OCI-LY3 (cell line): ENCODE measurements around the gene PANX2.

ENCODE experiments used
- H2AFZ ChIP-seq: fragments of 200-600, 300-600 bp; shearing (Covaris generic); 2 replicates; pipeline ENCODE4 v1.6.0; 2014; ENCODE audit warnings: antibody characterized with exemption, low read depth, low read length
- H3K27ac ChIP-seq: fragments of 200-600, 300-600 bp; sonication (generic); 2 replicates; pipeline ENCODE4 v1.5.1; 2014; ENCODE audit warnings: mild to moderate bottlenecking, low read length, moderate library complexity, mixed read lengths
- H3K27me3 ChIP-seq: fragments of 200-600, 300-600 bp; sonication (generic); 2 replicates; pipeline ENCODE4 v1.6.1; 2014; ENCODE audit warnings: low read depth, low read length, mixed read lengths
- H3K36me3 ChIP-seq: fragments of 200-600, 300-600 bp; sonication (generic); replicated peaks from 2 replicates; pipeline ENCODE3; 2014; ENCODE audit warnings: low read depth, low read length, mixed read lengths
- H3K4me1 ChIP-seq: fragments of 300-600, 200-600 bp; sonication (generic); 2 replicates; pipeline ENCODE4 v1.6.1; 2014; ENCODE audit warnings: low read length, mixed read lengths
- H3K4me2 ChIP-seq: fragments of 200-600, 300-600 bp; sonication (generic); 2 replicates; pipeline ENCODE4 v1.6.1; 2014; ENCODE audit warnings: low read length, mixed read lengths
- H3K4me3 ChIP-seq: fragments of 300-600, 200-600 bp; sonication (generic); 2 replicates; pipeline ENCODE4 v1.5.1; 2014; ENCODE audit warnings: antibody characterized with exemption, mild to moderate bottlenecking, low read length, moderate library complexity
- H3K79me2 ChIP-seq: fragments of 300-600, 200-600 bp; shearing (Covaris generic); 2 replicates; pipeline ENCODE4 v1.6.1; 2014; ENCODE audit warnings: mild to moderate bottlenecking, low read length, mixed read lengths
- H3K9ac ChIP-seq: fragments of 300-600, 200-600 bp; shearing (Covaris generic); 2 replicates; pipeline ENCODE4 v1.6.0; 2014; ENCODE audit warnings: mild to moderate bottlenecking, low read length, moderate library complexity
- H3K9me3 ChIP-seq: fragments of 200-600, 300-600 bp; shearing (Covaris generic); 2 replicates; pipeline ENCODE4 v1.6.1; 2014; ENCODE audit warnings: low read length, mixed read lengths; ENCODE audit not compliant: insufficient read depth
- H4K20me1 ChIP-seq: fragments of 200-600, 300-600 bp; sonication (generic); 2 replicates; pipeline ENCODE4 v1.6.1; 2016; ENCODE audit warnings: low read length, mixed read lengths; ENCODE audit not compliant: insufficient read depth
- EZH2phosphoT487 ChIP-seq: fragments of 200-600 bp; shearing (Covaris generic); IDR thresholded peaks from 2 replicates; pipeline ENCODE4 v1.6.1; 2018; ENCODE audit warnings: antibody characterized with exemption, mixed run types, low read depth
- TF ChIP-seq, protein P1 (sequence below): fragments of 200-600, 300-600 bp; sonication (generic); IDR thresholded peaks from 2 replicates; pipeline ENCODE4 v1.5.1; 2014; ENCODE audit warnings: antibody characterized with exemption, low read length, low read depth

Gene PANX2

GRCh38 chr22:50228366-50228765 is 57.8 kb downstream of the PANX2 start:
- H3K79me2 ChIP-seq = no peaks in the 10 kb centered on the region
- TF ChIP-seq, protein P1, sequence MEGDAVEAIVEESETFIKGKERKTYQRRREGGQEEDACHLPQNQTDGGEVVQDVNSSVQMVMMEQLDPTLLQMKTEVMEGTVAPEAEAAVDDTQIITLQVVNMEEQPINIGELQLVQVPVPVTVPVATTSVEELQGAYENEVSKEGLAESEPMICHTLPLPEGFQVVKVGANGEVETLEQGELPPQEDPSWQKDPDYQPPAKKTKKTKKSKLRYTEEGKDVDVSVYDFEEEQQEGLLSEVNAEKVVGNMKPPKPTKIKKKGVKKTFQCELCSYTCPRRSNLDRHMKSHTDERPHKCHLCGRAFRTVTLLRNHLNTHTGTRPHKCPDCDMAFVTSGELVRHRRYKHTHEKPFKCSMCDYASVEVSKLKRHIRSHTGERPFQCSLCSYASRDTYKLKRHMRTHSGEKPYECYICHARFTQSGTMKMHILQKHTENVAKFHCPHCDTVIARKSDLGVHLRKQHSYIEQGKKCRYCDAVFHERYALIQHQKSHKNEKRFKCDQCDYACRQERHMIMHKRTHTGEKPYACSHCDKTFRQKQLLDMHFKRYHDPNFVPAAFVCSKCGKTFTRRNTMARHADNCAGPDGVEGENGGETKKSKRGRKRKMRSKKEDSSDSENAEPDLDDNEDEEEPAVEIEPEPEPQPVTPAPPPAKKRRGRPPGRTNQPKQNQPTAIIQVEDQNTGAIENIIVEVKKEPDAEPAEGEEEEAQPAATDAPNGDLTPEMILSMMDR = no peak
- no peak for TF ChIP-seq EZH2phosphoT487
- no peaks in the 10 kb centered on the region for H3K27me3 ChIP-seq
- H3K9me3 ChIP-seq = no peaks in the 10 kb centered on the region
- H3K9ac ChIP-seq = no peak overlapping the region
- no peak overlapping the region for H2AFZ ChIP-seq
- H3K4me3 ChIP-seq = no peak overlapping the region
- H3K27ac ChIP-seq = no peak overlapping the region
- peaks cover 2% of the 10 kb centered on the region for H3K36me3 ChIP-seq
- H3K4me2 ChIP-seq = no peak overlapping the region
- H4K20me1 ChIP-seq = no peaks in the 10 kb centered on the region
- no peaks in the 10 kb centered on the region for H3K4me1 ChIP-seq

DNA sequence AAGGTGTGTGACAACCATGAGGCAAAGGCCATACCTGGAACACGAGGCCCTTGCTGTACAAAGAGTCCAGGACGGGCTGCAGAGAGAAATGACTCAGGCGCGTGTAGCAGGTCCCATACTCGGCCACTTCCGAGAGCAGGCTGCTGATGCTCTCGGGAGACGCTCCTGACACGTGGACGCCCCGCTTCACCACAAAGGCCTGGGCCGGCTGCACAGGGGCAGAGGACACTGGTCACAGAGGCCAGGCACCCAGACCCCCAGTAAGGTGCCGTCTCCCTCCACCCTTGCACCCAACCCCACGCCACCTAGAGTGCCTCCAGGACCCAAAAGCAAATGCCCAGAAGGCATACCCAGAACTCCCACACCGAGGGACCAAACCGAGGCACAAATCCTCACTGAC is 58.8 kb downstream of the PANX2 start:
- TF ChIP-seq, protein P1 = no peak
- TF ChIP-seq EZH2phosphoT487 = no peak
- H4K20me1 ChIP-seq = no peaks in the 10 kb centered on the region
- H3K9ac ChIP-seq = no peak overlapping the region
- H3K27ac ChIP-seq = no peak overlapping the region
- no peak overlapping the region for H3K4me3 ChIP-seq
- no peak overlapping the region for H3K4me2 ChIP-seq
- peaks cover 2% of the 10 kb centered on the region for H3K36me3 ChIP-seq
- H3K79me2 ChIP-seq = peaks cover 4% of the 10 kb centered on the region
- H3K9me3 ChIP-seq = no peaks in the 10 kb centered on the region
- H3K4me1 ChIP-seq = no peaks in the 10 kb centered on the region
- no peaks in the 10 kb centered on the region for H3K27me3 ChIP-seq
- H2AFZ ChIP-seq = no peak overlapping the region
